Vagina (tissue), 2 donors: ENCODE data around the gene ANGPTL8. TPM values are rescaled to one million over a fixed set of nuclear protein-coding genes. Genes with fewer than 3 reads are reported as not detected.

Experiments used
- DNase-seq, 2 donors: peaks; one replicate each; pipeline ENCODE4 v3.0.0-alpha.2; 2017; ENCODE audit errors: extremely low spot score in 2 of 2
- H3K27ac ChIP-seq: fragments of 200-600 bp; sonication (generic); one replicate; pipeline ENCODE4 v1.5.1; 2019
- H3K27me3 ChIP-seq: fragments of 200-600 bp; sonication (generic); one replicate; pipeline ENCODE4 v1.5.1; 2019
- H3K36me3 ChIP-seq, 2 donors: fragments of 200-600 bp; sonication (generic); one replicate each; pipeline ENCODE4 v1.5.1; 2017 to 2019
- H3K4me1 ChIP-seq: fragments of 200-600 bp; sonication (generic); one replicate; pipeline ENCODE4 v1.5.1; 2019
- H3K4me3 ChIP-seq, 2 donors: fragments of 200-600 bp; sonication (generic); 1 replicate in 1 of 2; 2 replicates in 1 of 2; pipeline ENCODE4 v1.5.1; 2016 to 2019
- H3K9me3 ChIP-seq: fragments of 200-600 bp; sonication (generic); one replicate; pipeline ENCODE4 v1.5.1; 2019
- CTCF ChIP-seq, 3 experiments: fragments of 450-650 bp in 2 of 3; fragments of 200-600 bp in 1 of 3; sonication (generic) in 1 of 3; IDR thresholded peaks; one replicate each; pipeline ENCODE4 v1.5.1; 2017 to 2019; ENCODE audit warnings: antibody characterized with exemption in 3 of 3, mild to moderate bottlenecking in 2 of 3, moderate library complexity in 2 of 3
- POLR2A ChIP-seq, 2 donors: fragments of 450-650 bp; IDR thresholded peaks; one replicate each; pipeline ENCODE4 v1.6.1; 2017; ENCODE audit warnings: antibody characterized with exemption in 2 of 2, mild to moderate bottlenecking in 2 of 2, moderate library complexity in 2 of 2
- POLR2AphosphoS5 ChIP-seq, 2 donors: sonication (generic); formaldehyde crosslinking; IDR thresholded peaks; one replicate each; pipeline ENCODE4 v1.9.0; 2017; ENCODE audit warnings: antibody characterized with exemption in 2 of 2, mild to moderate bottlenecking in 2 of 2, low read depth in 1 of 2; ENCODE audit not compliant: insufficient read depth in 1 of 2
- intact Hi-C: fragments of 100-400 bp; cut with DNase I; formaldehyde crosslinking; loops from one replicate; pipeline ENCODE4 v1.15.1; 2023
- total RNA-seq: library from RNA; depleted of rRNA; stranded (reverse); fragments of >200 nt; gene quantifications from one replicate; pipeline ENCODE4 v1.2.3, GENCODE V29; 2016

ANGPTL8 gene
- total RNA-seq, 1 donor from 2014 or later = not detected

GRCh38 chr19:11199517-11199916, 39.9 kb upstream of the ANGPTL8 start:
- H3K27ac ChIP-seq = peak overlapping the region; percentile 91
- intact Hi-C loops = no loop called here
- H3K4me1 ChIP-seq = peaks cover 57% of the 10 kb centered on the region

GRCh38 chr19:11200015-11200574, 39.3 kb upstream of the ANGPTL8 start:
- TF ChIP-seq POLR2AphosphoS5 (IDR thresholded peaks at IDR 0.05; ENCODE audit: insufficient read depth in 1 of 2, low read depth in 1 of 2) (no peak), POLR2A (IDR thresholded peaks at IDR 0.05) (no peak), CTCF (IDR thresholded peaks at IDR 0.05) (no peak)
- intact Hi-C loops = loop anchor here (10.0 kb wide), 1 partner anchor 165 kb away; no protein-coding TSS in a partner anchor
- Histone ChIP-seq H3K27me3 (no peaks in the 10 kb centered on the region), H3K4me1 (peaks cover 59% of the 10 kb centered on the region), H3K36me3 (no peaks in the 10 kb centered on the region), H3K27ac (peak overlapping the region; percentile 91), H3K9me3 (no peaks in the 10 kb centered on the region), H3K4me3 (no peak overlapping the region)
- no peak for DNase-seq

More at GRCh38 chr19:11199517-11199916, 39.9 kb upstream of the ANGPTL8 start:
- TF ChIP-seq CTCF (IDR thresholded peaks at IDR 0.05) = no peak
- TF ChIP-seq POLR2A (IDR thresholded peaks at IDR 0.05) = no peak
- no peak for TF ChIP-seq POLR2AphosphoS5 (IDR thresholded peaks at IDR 0.05; ENCODE audit: insufficient read depth in 1 of 2, low read depth in 1 of 2)
- no peak for DNase-seq
- no peaks in the 10 kb centered on the region for H3K36me3 ChIP-seq
- no peak overlapping the region for H3K4me3 ChIP-seq
- H3K9me3 ChIP-seq = no peaks in the 10 kb centered on the region
- no peaks in the 10 kb centered on the region for H3K27me3 ChIP-seq

GRCh38 chr19:11200931-11201330, 38.5 kb upstream of the ANGPTL8 start:
- Histone ChIP-seq H3K36me3 (no peaks in the 10 kb centered on the region), H3K27me3 (no peaks in the 10 kb centered on the region), H3K9me3 (no peaks in the 10 kb centered on the region), H3K4me3 (no peak overlapping the region), H3K27ac (peak overlapping the region; percentile 95), H3K4me1 (peaks cover 54% of the 10 kb centered on the region)
- intact Hi-C loops = loop anchor here (10.0 kb wide), 1 partner anchor 166 kb away; no protein-coding TSS in a partner anchor
- no peak for TF ChIP-seq POLR2A (IDR thresholded peaks at IDR 0.05)
- DNase-seq = no peak

GRCh38 chr19:11201791-11202190, 37.6 kb upstream of the ANGPTL8 start:
- Histone ChIP-seq H3K4me1 (peaks cover 49% of the 10 kb centered on the region), H3K9me3 (no peaks in the 10 kb centered on the region), H3K27ac (peak overlapping the region; percentile 95), H3K27me3 (no peaks in the 10 kb centered on the region), H3K36me3 (peaks cover 0 to 2% of the 10 kb centered on the region in 2 donors), H3K4me3 (no peak overlapping the region)
- intact Hi-C loops = loop anchor here (2.0 to 10.0 kb wide), 2 partner anchors 59 to 167 kb away; no protein-coding TSS in a partner anchor
- TF ChIP-seq POLR2AphosphoS5 (IDR thresholded peaks at IDR 0.05; ENCODE audit: insufficient read depth in 1 of 2, low read depth in 1 of 2) (no peak), POLR2A (IDR thresholded peaks at IDR 0.05) (no peak), CTCF (IDR thresholded peaks at IDR 0.05) (no peak)
- DNase-seq = no peak

- Histone ChIP-seq H3K27me3 (no peaks in the 10 kb centered on the region), H3K9me3 (no peaks in the 10 kb centered on the region), H3K36me3 (peaks cover 0 to 8% of the 10 kb centered on the region in 2 donors), H3K27ac (peak overlapping the region; percentile 95), H3K4me1 (peaks cover 49% of the 10 kb centered on the region), H3K4me3 (no peak overlapping the region)
- intact Hi-C loops = loop anchor here (2.0 to 10.0 kb wide), 2 partner anchors 60 to 168 kb away; no protein-coding TSS in a partner anchor
- DNase-seq = no peak
- no peak for TF ChIP-seq POLR2A (IDR thresholded peaks at IDR 0.05)
- TF ChIP-seq POLR2AphosphoS5 (IDR thresholded peaks at IDR 0.05; ENCODE audit: insufficient read depth in 1 of 2, low read depth in 1 of 2) = no peak
- no peak for TF ChIP-seq CTCF (IDR thresholded peaks at IDR 0.05)
Observed at GRCh38 chr19:11202488-11203193, 36.8 kb upstream of the ANGPTL8 start.
